Activated CD4-positive, alpha-beta T cell treated with anti-CD3 and anti-CD28 coated beads, Interleukin-2, amount 10 ng/mL, durations not matched to agents 7 days and 5 days (primary cell): ENCODE measurements around the gene PRCC. TPM values are rescaled to one million over a fixed set of nuclear protein-coding genes. Genes with fewer than 3 reads are reported as not detected.

ENCODE experiments used
- CTCF ChIA-PET: fragments of 350-600 bp; sonication (Branson Sonifier 250); formaldehyde crosslinking; loops from one replicate; lab custom pipeline; 2021; ENCODE audit warnings: antibody characterized with exemption; lab: Charles Lee
- POLR2A ChIA-PET: fragments of 350-600 bp; sonication (Branson Sonifier 250); formaldehyde crosslinking; loops from one replicate; lab custom pipeline; 2021; ENCODE audit warnings: antibody characterized with exemption; lab: Charles Lee
- DNase-seq: peaks from one replicate; pipeline ENCODE4 v3.0.0-alpha.2; 2020
- H3K27ac Mint-ChIP-seq: one replicate; pipeline ENCODE4 v1.8.0; 2021; ENCODE audit warnings: mild to moderate bottlenecking, moderate library complexity, mixed read lengths
- H3K27me3 Mint-ChIP-seq: one replicate; pipeline ENCODE4 v1.8.0; 2021; ENCODE audit warnings: mixed read lengths
- H3K36me3 Mint-ChIP-seq: one replicate; pipeline ENCODE4 v1.8.0; 2021; ENCODE audit warnings: low read depth, mixed read lengths
- H3K4me1 Mint-ChIP-seq: one replicate; pipeline ENCODE4 v1.8.0; 2021; ENCODE audit warnings: mixed read lengths
- H3K4me3 Mint-ChIP-seq: one replicate; pipeline ENCODE4 v1.8.0; 2021; ENCODE audit warnings: mild to moderate bottlenecking, moderate library complexity, mixed read lengths
- H3K9me3 Mint-ChIP-seq: one replicate; pipeline ENCODE4 v1.8.0; 2021; ENCODE audit warnings: mixed read lengths
- total RNA-seq, 2 experiments: library from RNA; stranded (reverse); gene quantifications; one replicate each; pipeline ENCODE4 v1.2.3, GENCODE V29; 2021

The PRCC gene, protein sequence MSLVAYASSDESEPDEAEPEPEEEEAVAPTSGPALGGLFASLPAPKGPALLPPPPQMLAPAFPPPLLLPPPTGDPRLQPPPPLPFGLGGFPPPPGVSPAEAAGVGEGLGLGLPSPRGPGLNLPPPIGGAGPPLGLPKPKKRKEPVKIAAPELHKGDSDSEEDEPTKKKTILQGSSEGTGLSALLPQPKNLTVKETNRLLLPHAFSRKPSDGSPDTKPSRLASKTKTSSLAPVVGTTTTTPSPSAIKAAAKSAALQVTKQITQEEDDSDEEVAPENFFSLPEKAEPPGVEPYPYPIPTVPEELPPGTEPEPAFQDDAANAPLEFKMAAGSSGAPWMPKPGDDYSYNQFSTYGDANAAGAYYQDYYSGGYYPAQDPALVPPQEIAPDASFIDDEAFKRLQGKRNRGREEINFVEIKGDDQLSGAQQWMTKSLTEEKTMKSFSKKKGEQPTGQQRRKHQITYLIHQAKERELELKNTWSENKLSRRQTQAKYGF
- total RNA-seq: 10 to 100 TPM; 70.6 to 87.7 TPM

- peaks cover 41% of the 10 kb centered on the region for H3K4me1 Mint-ChIP-seq
- no peaks in the 10 kb centered on the region for H3K9me3 Mint-ChIP-seq
- no peaks in the 10 kb centered on the region for H3K27me3 Mint-ChIP-seq
- H3K27ac Mint-ChIP-seq: no peak within 1 kb of the TSS
- POLR2A ChIA-PET: interaction anchor here (0.6 to 1.0 kb wide), 4 partner anchors 15 to 39 kb away, joined by 4 to 5 read pairs (median 4); partner anchors contain the start of genes ISG20L2, METTL25B and MRPL24
- peak; percentile 99 for DNase-seq
- no peak within 1 kb of the TSS for H3K4me3 Mint-ChIP-seq
- CTCF ChIA-PET: interaction anchor here (0.8 to 4.6 kb wide), 11 partner anchors 12 to 126 kb away, joined by 3 to 31 read pairs (median 5); partner anchors contain the start of genes HDGF, ISG20L2, METTL25B and MRPL24
- H3K36me3 Mint-ChIP-seq: peaks cover 26% of the 10 kb centered on the region
Observed at GRCh38 chr1:156767101-156767878, at the start of gene PRCC. PRCC (plus strand) TSS chr1:156767535; CDS start chr1:156767772, 237 bp downstream.

DNA sequence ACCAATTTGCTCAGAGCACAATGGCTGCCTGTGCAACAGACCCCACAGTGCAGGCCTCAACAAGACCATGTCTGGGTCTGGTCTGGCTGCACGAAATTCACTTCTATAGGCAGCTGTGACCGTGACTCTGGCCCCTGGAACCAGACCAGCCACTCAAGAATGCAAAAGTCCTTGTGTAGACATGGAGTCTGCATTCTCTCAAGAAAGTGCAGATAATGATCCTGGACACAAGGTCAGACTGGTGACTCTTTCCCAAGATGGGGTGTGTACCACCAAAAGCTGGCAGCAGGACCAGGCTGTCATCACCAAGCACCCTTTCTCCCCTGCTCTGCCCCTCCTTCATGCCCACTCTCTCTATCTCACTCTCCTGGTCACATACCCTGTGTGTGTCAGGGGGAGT is 46.2 kb upstream of the PRCC start:
- POLR2A ChIA-PET: no interaction called here
- H3K4me1 Mint-ChIP-seq: peaks cover 20% of the 10 kb centered on the region
- H3K9me3 Mint-ChIP-seq: no peaks in the 10 kb centered on the region

DNA sequence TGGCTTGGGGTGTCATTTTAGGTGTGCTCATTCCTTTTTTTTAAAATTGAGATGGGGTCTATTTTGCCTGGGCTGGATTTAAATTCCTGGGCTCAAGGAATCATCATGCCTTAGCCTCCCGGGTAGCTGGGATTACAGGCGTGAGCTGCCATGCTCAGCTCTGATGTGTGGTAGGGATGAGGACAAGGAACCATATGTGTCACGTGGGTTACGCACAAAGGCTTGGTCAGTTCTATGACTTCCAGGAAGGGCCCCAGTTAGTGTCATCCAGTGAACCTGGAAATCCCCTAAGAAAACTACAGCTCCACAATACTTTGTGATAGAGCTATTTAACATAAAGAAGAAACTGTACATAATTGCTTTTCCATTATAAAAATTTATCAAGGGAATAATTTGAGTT is 45.8 kb upstream of the PRCC start:
- Mint-ChIP-seq H3K9me3 (no peaks in the 10 kb centered on the region), H3K27ac (no peak overlapping the region), H3K4me1 (peaks cover 20% of the 10 kb centered on the region), H3K27me3 (no peaks in the 10 kb centered on the region), H3K36me3 (peaks cover 33% of the 10 kb centered on the region), H3K4me3 (no peak overlapping the region)
- POLR2A ChIA-PET: interaction anchor here (0.8 kb wide), 1 partner anchor 11 kb away, joined by 3 read pairs; no protein-coding TSS in a partner anchor
- CTCF ChIA-PET: interaction anchor here (0.6 to 7.3 kb wide), 5 partner anchors 11 to 139 kb away, joined by 3 to 35 read pairs (median 7); partner anchors contain the start of gene NTRK1
- DNase-seq: no peak

More for the DNA sequence above, 46.2 kb upstream of the PRCC start:
- CTCF ChIA-PET: interaction anchor here (1.2 to 7.3 kb wide), 5 partner anchors 10 to 139 kb away, joined by 4 to 35 read pairs (median 7); partner anchors contain the start of gene NTRK1
- Mint-ChIP-seq H3K27ac (no peak overlapping the region), H3K27me3 (no peaks in the 10 kb centered on the region), H3K4me3 (no peak overlapping the region), H3K36me3 (peaks cover 33% of the 10 kb centered on the region)
- no peak for DNase-seq

- Mint-ChIP-seq H3K36me3 (peaks cover 31% of the 10 kb centered on the region), H3K27me3 (no peaks in the 10 kb centered on the region), H3K9me3 (no peaks in the 10 kb centered on the region), H3K4me3 (no peak overlapping the region), H3K4me1 (peaks cover 32% of the 10 kb centered on the region), H3K27ac (no peak overlapping the region)
- peak; percentile 85 for DNase-seq
- ChIA-PET CTCF (interaction anchor here (0.5 to 7.4 kb wide), 66 partner anchors 9 to 282 kb away, joined by 3 to 106 read pairs (median 5); partner anchors contain the start of genes CRABP2, HDGF, INSRR and MRPL24), POLR2A (interaction anchor here (0.9 kb wide), 1 partner anchor 37 kb away, joined by 4 read pairs; no protein-coding TSS in a partner anchor)
Observed at GRCh38 chr1:156725683-156726280, 41.6 kb upstream of the PRCC start.

DNA sequence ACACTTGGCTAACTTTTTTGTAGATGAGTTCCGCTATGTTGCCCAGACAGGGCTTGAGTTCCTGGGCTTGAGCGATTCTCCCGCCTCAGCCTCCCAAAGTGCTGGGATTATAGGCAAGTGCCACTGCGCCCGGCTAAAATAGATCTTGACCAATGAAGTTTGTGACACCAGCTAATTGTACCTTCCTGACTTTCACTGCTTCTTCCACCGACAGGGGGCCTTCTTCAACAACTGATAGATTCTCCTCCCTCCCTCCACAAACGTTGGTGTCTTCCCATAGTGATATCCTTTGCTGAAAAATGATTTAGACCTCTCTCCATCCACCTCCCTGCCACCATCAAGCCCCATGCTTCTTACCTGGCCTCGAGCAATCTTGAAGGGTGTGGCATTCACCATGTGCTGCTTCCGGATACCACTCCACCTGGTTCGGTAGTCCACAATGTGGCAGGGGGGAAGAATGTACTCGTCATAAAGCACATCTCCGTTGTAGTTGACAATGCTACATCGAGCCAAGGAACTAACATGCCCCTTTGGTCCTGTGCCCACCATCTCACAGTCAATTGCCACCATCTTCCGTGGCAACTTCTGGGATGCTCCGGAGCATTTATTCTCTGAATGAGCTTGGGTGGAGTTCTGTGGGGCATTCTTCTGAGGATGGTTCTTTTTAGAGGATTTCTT is 40.6 kb upstream of the PRCC start:
- Mint-ChIP-seq H3K4me1 (peaks cover 34% of the 10 kb centered on the region), H3K4me3 (no peak overlapping the region), H3K27me3 (no peaks in the 10 kb centered on the region), H3K36me3 (peaks cover 24% of the 10 kb centered on the region), H3K9me3 (no peaks in the 10 kb centered on the region), H3K27ac (no peak overlapping the region)
- POLR2A ChIA-PET: interaction anchor here (0.9 kb wide), 1 partner anchor 38 kb away, joined by 4 read pairs; no protein-coding TSS in a partner anchor
- DNase-seq: peak; percentile 73
- CTCF ChIA-PET: interaction anchor here (0.6 to 7.4 kb wide), 60 partner anchors 8 to 226 kb away, joined by 3 to 106 read pairs (median 6); partner anchors contain the start of genes CRABP2, HDGF, INSRR and MRPL24

DNA sequence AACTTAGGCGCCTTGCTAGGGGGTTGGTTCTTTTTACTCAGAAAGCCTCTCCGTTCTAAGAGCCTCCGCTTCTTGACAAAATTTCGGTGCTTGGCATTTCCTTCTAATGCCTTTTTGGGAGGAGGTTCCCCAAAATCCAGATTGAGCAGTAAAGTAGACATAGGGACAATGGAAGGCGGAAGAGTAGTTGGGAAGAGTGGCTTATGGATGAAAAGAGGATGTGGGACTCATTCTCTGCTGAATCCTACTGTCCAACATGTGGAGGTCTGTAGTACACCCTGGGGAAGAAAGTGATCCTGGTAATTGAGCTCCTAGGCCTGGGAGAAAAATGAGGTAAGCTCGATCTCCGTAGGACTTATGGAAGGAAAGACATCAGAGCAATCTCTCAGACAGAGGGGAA is 39.8 kb upstream of the PRCC start:
- Mint-ChIP-seq H3K27ac (no peak overlapping the region), H3K9me3 (no peaks in the 10 kb centered on the region), H3K4me3 (no peak overlapping the region), H3K4me1 (peaks cover 34% of the 10 kb centered on the region), H3K27me3 (no peaks in the 10 kb centered on the region), H3K36me3 (peaks cover 22% of the 10 kb centered on the region)
- CTCF ChIA-PET: interaction anchor here (1.0 to 7.4 kb wide), 19 partner anchors 13 to 200 kb away, joined by 3 to 106 read pairs (median 14); partner anchors contain the start of genes CRABP2, HDGF, INSRR and MRPL24
- DNase-seq: no peak
- POLR2A ChIA-PET: interaction anchor here (0.8 to 1.8 kb wide), 2 partner anchors 14 to 24 kb away, joined by 3 to 8 read pairs; partner anchors contain the start of gene HDGF

DNA sequence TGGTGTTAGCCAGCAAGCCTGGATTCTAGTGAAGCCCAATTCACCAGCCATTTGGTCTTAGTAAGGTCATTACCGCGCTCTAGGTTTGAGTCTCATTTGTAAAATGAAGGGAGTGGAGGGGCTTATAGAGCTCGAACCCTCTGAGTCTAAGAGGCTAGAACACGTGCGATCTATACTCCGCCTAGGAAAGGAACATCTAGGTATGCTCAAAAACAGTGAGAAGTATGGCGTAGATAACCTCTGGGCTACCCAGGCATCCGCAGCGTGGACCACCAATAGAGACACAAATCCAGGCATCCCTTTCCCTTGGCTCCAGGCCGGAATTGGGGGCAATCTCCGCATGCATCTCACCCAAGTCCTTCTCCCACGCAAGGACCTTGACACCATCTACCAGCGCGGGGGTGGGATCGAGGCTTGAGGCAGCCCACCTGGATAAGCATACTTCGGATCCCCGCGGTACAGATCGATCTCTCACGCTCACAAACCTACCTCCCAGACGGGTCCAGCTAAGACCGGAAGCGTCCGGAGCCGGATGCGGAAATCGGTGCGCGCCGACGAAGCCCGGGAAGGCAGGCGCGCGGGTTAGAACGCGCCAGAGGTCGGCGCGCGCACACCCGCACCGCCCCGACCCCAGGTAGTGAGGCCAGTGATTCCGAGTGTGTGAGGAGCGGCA is 39.3 kb upstream of the PRCC start, which contains the start of gene METTL25B:
Gene METTL25B, plus strand, starts transcription at position 544 of the 673 bp plus-strand sequence. CDS start 636 bp downstream, outside the sequence.
- H3K4me3 Mint-ChIP-seq: no peak within 1 kb of the TSS
- ChIA-PET CTCF (interaction anchor here (0.6 to 7.4 kb wide), 22 partner anchors 9 to 342 kb away, joined by 3 to 106 read pairs (median 4); partner anchors contain the start of genes CRABP2, INSRR, MRPL24 and NTRK1), POLR2A (interaction anchor here (0.7 to 1.8 kb wide), 8 partner anchors 11 to 71 kb away, joined by 3 to 12 read pairs (median 3); partner anchors contain the start of genes HDGF, MRPL24 and PRCC)
- H3K4me1 Mint-ChIP-seq: peaks cover 34% of the 10 kb centered on the region
- no peaks in the 10 kb centered on the region for H3K9me3 Mint-ChIP-seq
- no peaks in the 10 kb centered on the region for H3K27me3 Mint-ChIP-seq
- no peak within 1 kb of the TSS for H3K27ac Mint-ChIP-seq
- DNase-seq: peak; percentile 82
- peaks cover 22% of the 10 kb centered on the region for H3K36me3 Mint-ChIP-seq

DNA sequence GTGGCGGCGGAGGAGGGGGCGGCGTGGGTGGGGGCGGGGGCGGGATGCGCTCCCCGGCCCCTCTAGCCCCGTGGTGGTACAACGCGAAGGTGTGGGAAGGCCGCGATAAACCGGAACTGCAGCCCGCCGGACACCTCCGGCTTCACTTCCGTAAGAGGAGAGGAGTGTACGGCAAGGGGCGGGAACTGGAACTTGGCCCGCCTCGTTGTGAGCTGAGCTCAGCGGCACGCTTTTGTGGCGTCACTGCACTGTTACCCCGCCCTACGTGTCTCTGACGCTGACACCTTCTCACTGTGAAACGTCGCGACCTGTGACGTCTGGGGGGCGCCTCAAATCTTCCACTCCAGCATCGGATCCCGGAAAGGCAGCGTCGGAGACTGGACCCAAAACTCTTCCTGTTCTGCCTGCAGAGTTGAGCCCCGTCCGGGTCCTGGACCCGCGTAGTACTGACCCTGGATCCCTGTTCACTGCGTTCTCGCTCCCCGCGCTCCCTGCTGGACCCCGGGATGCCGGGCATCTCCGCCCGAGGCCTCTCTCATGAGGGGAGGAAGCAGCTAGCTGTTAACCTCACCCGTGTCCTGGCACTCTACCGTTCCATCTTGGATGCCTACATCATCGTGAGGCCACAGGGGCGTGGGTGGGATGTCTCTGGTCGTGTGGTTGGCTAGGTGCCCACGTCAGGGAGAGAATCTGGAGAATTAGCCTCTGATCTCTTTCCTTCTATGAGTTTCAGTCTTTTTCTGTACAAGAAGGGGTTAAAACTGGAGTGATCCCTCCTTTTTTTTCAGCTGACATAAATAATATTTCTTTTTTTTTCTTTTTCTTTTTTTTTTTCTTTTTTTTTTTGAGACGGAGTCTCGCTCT is 38.5 kb upstream of the PRCC start, which contains the start of gene ISG20L2:
Gene ISG20L2, minus strand, starts transcription at position 168 of the 864 bp plus-strand sequence. CDS start 1,114 bp downstream, outside the sequence.
- POLR2A ChIA-PET: interaction anchor here (0.7 to 1.8 kb wide), 7 partner anchors 10 to 70 kb away, joined by 3 to 12 read pairs (median 3); partner anchors contain the start of genes HDGF, MRPL24 and PRCC
- DNase-seq: peak; percentile 98
- CTCF ChIA-PET: interaction anchor here (0.6 to 7.4 kb wide), 19 partner anchors 8 to 343 kb away, joined by 3 to 106 read pairs (median 4); partner anchors contain the start of genes INSRR, MRPL24, NTRK1 and PRCC
- Mint-ChIP-seq H3K4me1 (peaks cover 27% of the 10 kb centered on the region), H3K36me3 (peaks cover 16% of the 10 kb centered on the region), H3K4me3 (no peak within 1 kb of the TSS), H3K9me3 (no peaks in the 10 kb centered on the region), H3K27me3 (no peaks in the 10 kb centered on the region), H3K27ac (no peak within 1 kb of the TSS)

DNA sequence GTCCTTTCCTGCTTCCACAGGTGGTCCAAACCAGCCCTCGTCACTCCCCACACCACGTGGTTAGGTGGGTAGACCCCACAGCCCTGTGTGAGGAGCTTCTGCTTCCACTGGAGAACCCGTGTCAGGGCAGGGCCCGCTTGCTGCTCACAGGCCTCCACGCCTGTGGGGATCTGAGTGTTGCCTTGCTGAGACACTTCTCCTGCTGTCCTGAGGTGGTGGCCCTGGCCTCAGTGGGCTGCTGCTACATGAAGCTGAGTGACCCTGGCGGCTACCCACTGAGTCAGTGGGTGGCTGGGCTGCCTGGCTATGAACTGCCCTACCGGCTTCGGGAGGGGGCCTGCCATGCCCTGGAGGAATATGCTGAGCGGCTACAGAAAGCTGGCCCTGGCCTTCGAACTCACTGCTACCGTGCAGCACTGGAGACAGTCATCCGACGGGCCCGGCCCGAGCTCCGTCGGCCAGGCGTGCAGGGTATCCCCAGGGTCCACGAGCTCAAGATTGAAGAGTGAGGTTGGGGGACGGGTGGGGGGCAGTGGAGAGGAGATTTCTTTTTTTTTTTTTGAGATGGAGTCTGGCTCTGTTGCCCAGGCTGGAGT is 33.2 kb upstream of the PRCC start:
- Mint-ChIP-seq H3K4me1 (peaks cover 21% of the 10 kb centered on the region), H3K4me3 (no peak overlapping the region), H3K9me3 (no peaks in the 10 kb centered on the region), H3K27me3 (no peaks in the 10 kb centered on the region), H3K36me3 (peaks cover 25% of the 10 kb centered on the region), H3K27ac (no peak overlapping the region)
- no peak for DNase-seq
- POLR2A ChIA-PET: no interaction called here
- CTCF ChIA-PET: interaction anchor here (0.6 to 2.3 kb wide), 4 partner anchors 8 to 361 kb away, joined by 3 to 16 read pairs (median 4); partner anchors contain the start of gene PRCC
